Effector CD4-positive, alpha-beta T cell (primary cell): ENCODE results near the gene TMEM120A.

Experiments used
- DNase-seq: peaks from one replicate; pipeline ENCODE4 v3.0.0-alpha.2; 2020

The TMEM120A gene

DNA sequence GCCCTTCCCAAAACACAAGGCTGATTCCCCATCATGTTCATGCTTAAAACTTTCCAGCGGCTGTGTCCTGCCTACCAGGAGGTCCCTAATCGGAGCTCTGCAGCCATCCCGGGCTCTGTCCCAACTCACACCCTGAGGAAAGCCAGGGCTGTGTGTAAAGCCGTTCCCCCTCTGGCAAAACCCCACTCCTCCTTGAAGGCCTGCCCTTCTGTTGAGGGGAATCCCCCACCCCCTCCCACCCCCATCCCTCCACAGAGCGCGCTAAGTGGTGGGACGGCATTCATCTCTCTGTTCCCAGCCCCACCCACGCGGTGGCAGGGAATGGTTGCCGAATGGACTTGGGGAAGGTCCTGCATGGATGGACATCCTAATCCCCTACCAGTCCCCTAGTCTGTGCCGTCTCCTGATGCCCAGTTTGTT, 667 bp upstream of the TMEM120A start:
- no peak for DNase-seq

DNA sequence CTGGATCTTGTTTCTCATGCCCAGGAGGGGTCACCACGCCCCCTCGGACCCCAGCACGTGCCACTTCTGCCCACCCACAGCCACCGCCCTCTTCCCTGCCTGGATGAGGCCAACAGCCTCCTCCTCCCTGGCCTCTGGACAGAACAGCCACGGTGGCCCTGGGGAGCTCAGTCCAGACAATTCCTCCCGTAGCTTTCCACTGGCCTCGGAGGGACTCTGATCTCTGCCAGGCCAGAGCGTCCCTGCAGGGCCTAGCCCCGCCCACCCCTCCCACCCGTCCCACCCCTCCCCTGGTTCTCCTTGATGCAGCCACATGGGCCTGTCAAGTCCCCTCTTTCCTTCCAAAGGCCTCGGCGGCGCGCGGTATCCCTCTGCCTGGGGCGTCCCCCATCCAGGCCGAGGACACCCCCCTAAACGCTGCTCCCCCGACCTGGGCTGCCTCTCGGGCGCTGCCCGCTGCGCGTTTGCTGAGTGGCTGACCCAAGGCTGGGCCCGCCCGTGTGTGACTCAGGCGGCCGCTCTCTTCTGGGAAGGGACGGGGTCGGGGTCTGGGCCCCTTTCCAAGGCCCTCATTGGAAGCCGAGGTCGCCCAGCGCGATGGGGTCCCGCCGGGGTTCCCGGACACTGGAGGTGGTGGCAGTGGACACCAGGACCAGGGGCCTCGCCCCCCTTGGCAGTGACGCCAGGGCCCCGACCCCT, 557 bp downstream of the TMEM120A start:
- no peak for DNase-seq

DNA sequence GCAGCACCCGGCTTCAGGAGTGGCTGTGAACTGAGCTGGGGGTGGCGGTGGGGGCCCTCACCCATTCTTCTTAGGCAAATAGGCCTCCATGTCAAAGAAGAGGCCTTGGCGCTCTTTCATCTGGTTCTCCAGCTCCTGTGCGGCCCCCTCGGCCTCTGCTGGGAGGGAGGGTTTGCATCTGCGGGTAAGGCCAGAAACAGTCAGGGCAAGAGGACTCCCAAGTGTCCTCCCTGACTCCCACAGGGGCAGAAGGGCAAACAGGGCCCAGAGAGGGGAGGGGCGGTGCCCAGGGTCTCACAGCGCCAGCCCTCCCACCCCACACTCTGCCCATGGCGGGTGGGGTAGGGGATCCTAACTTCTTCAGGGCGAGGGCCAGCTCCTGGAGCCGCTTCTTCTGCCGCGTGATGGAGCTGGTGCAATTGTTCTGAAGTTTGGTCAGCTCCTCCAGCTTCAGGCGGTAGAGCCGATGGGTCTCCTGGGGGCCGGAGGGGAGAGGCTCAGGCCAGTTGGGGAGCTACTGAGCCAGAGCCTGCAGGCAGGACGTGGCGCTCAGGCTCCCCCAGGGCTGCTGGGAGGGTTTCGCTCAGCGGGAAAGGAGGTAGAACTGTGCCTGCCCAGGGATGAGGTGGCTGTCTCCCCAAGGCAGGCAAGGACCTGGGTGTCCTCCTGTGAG, 2.2 kb downstream of the TMEM120A start:
- no peak for DNase-seq

DNA sequence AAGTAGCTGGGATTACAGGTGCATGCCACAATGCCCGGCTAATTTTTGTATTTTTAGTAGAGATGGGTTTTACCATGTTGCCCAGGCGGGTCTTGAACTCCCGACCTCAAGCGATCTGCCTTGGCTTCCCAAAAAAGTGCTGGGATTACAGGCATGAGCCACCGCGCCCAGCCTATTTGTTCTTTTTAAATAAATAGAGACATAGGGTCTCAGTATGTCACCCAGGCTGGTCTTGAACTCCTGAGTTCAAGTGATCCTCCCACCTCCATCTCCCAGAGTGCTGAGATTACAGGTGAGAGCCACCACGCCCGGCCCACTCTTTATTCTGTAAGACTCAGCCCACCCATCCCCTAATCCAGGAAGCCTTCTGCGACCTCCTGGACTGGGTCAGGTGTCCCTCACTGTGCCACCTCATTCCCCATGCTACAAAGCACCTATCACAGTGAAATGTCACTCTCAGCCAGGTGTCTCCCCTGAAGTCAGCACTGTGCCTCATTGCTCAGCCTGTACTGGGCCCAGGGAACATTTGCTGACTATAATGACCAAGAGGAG, 2.8 kb downstream of the TMEM120A start:
- DNase-seq: no peak

DNA sequence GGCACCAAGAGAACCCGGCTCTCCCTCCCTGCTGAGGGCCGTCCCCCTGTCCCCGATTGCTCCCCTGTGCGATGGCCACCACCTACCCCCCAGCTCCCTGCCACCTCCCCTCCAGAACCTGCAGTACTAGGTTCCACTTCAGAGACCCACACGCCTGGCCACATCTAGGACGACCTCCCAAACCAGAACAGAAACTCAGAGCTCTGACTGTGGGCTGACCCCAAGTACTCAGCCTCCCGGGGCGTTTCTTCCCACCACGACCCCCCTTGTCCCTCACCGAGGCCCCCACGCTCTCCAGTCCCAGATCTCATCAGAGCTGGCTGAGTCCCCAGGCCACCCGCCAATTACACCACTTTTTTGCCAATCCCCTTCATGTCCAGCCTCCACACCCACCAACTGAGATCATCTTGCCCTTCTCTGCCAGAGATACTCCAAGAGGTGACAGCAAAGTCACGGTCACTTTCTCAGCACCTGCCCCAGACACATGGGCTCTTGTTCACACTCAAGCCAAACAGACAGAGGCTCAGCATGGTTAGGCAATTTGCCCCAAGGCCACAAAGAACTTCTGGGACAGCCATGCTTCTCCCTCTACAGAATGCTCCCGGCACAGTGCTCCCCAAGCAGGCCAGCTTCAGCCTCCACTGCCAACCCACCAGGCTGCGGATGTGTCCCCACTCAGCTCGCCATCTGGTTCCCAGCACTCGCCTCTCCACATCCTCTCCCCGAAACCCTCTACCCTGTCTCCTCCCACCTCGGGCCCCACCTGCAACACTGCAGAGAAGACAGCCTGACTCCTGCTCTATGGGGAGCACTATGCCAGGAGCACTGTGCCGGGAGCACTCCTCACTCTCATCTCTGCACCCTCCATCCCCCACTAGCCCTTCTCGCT, 4.7 kb downstream of the TMEM120A start:
- DNase-seq: no peak

DNA sequence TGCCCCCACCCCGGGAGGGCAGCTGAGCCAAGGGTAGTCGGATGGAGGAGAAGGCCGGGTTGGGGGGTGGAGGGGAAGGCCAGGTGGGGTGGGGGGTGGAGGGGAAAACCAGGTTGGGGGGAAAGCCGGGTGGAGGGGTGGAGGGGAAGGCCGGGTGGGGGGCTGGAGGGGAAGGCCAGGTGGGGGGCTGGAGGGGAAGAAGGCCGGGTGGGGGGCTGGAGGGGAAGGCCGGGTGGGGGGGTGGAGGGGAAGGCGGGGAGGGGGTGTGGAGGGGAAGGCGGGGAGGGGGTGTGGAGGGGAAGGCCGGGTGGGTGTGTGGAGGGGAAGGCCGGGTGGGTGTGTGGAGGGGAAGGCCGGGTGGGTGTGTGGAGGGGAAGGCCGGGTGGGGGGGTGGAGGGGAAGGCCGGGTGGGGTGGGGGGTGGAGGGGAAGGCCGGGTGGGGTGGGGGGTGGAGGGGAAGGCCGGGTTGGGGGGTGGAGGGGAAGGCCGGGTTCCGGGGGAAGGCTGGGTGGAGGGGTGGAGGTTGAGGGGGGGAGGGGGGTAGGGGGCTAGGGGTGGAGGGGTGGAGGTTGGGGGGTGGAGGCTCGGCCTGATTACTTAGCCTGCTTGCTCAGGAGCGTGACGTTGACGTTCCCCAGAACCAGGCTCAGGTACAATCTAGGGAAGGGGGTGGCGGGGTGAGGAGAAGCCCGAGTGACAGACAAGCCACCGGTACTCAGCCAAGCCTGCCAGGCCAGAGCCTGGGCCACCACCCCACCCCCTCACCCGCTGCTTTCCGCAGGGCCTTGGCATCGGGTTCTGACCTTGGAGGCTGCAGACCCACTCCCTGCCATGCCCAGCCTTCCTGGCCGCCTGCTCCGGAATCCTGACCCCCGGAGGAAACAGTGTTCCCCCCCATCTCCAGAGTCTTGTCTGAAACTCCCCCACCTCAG, 5.6 kb downstream of the TMEM120A start:
- DNase-seq: no peak

DNA sequence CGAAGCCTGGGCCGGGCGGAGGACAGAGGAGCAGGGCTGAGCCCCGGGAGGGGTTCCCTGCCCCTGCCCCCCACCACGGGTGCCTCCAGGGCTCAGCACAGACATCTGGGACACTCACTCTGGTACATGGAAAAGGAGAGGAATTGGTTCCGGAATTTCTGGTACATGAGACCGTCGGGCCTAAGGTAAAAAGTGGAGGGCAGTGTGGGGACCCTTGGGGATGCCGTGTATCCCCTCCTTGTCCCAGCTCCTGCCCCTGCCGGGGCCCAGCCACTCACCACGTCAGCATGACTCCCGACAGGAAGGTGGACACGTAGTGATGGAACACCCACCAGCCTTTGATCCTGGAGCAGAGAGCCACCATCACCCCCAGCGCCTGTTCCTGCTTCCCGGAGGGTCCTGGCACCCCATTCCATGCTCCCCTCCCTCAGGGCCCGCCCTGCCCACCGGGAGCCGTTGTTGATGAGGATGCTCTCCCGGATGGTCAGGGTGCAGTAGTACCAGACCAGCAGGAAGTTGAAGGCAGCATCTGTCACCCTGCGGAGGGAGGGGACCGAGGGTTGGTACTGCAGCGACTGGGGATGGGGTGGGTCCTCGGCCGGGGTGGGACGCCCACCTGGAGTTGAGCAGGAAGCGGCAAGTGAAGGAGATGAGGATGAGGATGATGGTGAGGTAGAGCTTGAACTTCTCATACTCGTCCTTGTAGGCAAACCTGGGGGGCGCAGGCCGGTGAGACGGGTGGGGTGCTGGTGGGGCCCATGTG, 6.4 kb downstream of the TMEM120A start:
- no peak for DNase-seq

DNA sequence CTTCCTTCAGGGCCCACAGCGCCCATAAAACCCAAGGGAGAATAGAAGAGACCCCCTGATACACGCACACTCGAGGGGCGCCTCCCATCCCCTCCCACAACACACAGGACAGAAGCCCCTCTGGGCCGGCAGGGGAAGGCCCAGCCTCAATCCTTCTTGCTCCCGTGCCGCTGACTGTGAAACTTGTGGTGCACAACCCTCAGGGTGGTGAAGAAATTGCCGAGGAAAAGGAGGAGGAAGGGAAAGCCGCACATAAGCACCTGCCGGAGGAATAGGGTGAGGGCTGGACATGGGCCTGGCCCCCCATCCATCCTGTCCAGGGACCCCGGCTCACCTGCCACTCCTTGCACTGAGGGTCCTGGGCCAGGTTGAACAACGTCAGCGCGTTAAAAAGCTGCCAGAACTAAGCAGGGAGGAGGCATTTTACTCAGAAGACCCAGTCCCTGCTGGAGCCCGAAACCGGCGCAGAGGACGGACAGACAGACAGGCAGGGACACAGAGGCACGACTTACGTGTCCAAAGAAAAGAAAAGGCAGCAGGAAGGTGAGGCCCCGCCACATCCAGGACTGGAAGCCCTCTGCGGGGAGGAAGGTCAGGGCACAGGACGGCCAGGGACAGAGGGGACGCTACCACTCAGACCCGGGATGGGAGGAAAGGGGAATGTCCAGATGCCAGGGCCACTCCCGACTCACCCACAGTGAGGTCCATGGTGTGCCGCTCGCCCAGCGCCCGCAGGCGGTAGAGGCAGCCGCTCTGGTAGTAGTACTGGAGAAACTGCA, 7.2 kb downstream of the TMEM120A start:
- no peak for DNase-seq

DNA sequence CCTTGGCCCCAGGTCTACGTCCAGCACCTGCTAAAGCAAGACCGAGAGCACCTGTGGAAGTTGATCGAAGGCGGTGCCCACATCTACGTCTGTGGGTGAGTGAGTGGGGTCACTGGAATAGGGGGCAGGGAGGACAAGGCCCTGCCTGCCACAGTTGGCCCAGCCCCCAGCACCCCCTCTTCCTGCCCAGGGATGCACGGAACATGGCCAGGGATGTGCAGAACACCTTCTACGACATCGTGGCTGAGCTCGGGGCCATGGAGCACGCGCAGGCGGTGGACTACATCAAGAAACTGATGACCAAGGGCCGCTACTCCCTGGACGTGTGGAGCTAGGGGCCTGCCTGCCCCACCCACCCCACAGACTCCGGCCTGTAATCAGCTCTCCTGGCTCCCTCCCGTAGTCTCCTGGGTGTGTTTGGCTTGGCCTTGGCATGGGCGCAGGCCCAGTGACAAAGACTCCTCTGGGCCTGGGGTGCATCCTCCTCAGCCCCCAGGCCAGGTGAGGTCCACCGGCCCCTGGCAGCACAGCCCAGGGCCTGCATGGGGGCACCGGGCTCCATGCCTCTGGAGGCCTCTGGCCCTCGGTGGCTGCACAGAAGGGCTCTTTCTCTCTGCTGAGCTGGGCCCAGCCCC, 8.1 kb downstream of the TMEM120A start:
- DNase-seq: no peak

DNA sequence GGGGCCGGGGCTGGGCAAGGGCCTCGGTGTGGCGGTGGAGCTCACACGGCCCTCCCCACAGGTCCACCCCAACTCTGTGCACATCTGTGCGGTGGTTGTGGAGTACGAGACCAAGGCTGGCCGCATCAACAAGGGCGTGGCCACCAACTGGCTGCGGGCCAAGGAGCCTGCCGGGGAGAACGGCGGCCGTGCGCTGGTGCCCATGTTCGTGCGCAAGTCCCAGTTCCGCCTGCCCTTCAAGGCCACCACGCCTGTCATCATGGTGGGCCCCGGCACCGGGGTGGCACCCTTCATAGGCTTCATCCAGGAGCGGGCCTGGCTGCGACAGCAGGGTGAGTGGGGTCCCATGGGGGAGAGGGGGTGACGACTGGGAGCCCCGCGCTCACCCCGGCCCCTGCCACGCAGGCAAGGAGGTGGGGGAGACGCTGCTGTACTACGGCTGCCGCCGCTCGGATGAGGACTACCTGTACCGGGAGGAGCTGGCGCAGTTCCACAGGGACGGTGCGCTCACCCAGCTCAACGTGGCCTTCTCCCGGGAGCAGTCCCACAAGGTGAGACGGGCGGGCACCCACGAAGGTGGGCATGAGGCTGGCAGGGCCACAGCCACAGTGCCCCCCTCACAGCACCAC, 8.8 kb downstream of the TMEM120A start:
- no peak for DNase-seq

DNA sequence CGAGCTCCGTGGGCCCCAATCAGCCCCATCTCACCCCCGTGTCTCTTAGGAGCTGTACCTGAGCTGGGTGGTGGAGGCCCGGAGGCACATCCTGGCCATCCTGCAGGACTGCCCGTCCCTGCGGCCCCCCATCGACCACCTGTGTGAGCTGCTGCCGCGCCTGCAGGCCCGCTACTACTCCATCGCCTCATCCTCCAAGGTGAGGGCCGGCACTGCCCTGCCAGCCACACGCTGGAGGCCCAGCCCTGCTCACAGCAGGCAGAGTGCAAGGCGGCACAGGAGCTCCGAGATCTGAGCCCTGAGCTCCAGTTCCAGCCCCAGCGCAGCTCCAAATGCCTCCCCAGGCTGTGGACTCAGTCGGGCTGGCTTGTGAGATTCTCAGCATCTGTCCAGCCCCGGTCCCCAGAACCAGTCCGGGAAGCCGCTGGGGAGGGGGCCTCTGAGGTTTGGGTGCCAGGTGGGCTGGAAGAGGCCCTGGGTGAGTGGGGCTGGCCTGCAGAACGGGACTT, 9.3 kb downstream of the TMEM120A start:
- DNase-seq: no peak

DNA sequence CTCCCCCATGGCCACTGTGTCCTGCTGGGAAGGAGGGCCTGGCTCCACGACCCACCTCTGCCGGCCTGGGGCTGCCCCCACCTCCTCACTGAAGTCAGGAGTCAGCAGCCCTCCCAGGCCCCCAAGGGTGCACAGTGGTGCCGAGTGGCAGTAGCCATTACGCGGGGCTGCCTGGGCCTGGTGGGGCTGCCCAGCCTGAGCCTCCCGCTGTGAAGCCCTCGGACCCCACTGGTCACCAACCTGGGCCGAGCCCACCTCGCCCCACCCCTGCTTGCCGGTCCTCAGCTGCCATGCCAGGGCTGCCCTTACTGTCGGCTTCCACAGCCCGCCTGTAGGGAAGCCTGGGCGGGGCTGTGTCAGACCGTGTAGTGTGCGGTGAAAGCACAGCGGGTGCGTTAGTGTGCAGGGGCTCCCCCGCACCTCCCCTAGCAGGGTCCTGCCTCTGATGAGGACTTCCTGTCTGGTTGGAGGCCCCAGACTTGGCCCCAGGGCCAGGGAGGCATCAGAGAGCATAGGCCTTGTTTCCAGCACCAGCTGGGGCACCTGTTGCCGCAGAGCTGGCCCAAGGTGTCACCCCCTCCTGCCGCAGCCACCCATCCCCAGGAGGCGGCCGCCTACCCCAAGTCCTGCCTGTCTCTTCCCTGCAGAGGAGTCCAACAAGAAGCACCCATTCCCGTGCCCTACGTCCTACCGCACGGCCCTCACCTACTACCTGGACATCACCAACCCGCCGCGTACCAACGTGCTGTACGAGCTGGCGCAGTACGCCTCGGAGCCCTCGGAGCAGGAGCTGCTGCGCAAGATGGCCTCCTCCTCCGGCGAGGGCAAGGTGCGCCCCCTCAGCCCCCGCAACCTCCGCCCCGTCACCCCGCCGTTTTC, 10.0 kb downstream of the TMEM120A start:
- no peak for DNase-seq

DNA sequence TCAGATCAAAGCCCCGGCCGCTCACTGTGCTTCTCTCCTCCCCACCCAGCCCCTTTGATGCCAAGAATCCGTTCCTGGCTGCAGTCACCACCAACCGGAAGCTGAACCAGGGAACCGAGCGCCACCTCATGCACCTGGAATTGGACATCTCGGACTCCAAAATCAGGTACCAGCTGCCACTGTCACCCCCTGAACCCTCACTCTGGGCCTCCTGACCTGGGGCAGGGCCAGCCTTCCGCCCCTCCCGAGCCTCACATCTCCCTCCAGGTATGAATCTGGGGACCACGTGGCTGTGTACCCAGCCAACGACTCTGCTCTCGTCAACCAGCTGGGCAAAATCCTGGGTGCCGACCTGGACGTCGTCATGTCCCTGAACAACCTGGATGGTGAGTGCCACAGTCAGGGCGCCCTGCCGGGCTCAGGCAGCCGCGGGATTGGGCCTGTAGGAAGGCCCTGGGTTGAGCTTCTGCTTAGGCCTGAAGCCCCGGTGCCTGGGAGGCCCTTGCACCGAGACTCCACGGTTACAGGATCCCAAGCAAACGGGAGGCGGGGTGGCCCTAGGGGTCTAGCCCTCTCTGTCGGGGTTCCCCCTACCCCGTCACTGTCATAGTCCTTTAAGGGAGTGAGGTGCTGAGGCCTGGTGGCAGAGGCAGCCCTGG, 10.8 kb downstream of the TMEM120A start:
- no peak for DNase-seq

DNA sequence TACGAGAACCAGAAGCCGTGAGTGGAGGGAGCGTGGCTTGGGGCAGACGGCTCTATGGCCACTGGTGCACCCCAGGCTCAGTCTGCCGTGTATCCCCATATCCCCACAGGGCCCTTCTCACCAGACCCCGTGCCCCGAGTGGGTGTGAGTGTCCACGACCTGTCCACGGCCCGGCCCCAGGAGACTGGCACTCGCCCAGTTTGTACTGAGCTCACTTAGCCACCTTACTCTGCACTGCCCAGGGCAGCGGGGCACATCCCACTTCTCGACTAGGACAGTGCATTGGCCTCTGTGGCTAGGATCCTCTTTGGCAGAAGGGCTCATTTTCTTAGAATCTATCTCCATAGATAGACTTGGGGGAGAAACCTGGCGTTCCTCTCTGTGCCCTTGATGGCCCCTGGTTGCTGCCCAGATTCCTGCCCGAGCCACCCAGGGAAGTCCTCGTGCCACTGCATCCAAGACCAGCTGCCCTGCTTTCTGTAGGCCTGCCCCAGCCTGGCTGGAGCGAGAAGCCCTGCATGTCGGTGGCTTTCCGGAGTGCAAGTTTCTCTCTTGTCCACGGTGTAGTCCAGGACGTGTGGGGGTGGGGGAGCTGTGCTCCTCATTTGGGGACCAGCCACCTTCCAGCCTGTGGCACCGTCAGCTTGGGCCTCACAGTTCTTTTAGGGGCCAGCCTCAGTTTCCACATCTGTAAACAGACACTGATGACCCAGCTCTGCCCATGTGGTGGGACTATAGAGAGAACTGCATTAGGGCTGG, 11.9 kb downstream of the TMEM120A start:
- no peak for DNase-seq

DNA sequence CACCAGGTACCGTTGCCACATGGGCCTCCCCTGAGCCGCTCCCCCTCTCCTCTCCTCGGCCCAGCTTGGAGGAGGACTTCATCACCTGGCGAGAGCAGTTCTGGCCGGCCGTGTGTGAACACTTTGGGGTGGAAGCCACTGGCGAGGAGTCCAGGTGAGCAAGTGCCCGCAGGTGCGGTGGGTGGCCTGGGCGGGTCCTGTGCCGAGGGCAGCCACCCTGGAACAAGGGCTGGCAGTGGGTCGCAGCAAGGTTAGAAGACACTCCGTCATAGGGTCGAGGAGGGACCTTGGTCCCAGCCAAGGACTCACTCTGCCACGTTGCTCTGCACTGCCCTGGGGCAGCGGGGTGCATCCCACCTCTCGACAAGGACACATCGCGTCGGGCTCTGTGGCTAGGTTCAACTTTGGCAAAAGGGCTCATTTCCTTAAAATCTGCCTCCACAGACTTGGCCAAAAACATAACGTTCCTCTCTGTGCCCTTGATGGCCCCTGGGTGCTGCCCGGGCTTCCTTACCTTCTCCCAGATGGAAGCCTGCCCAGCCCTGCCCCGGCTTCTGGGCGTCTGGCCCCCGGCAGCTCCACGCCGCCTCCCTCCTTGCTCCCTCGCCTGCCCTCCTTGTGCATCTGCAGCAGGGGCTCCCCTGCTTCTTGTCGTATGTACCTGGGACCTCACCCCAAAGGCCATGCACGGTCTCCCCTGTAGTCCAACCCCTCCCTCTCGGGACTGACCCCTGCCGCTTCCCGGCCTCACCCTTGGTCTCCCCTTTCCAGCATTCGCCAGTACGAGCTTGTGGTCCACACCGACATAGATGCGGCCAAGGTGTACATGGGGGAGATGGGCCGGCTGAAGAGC, 12.7 kb downstream of the TMEM120A start:
- no peak for DNase-seq

DNA sequence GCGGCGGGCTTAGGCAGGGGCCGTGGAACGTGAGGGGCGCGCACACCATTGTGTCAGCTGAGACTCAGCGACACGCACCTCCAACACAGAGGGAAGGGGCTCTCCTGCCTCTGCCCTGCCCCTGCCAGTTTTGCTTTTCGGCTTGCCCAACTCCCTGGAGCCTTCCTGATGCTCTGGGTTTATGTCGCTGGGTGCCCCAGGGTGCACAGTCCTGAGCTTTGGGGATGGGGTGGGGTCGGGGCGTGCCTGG, 13.3 kb downstream of the TMEM120A start:
- no peak for DNase-seq
